HG03442 (cell line): Measurements from ENCODE around the gene CRY1.
A peak's percentile ranks its signal among the peaks of the same experiment; 100 is the strongest.

Experiments
- ATAC-seq: cut with Tn5 transposase; IDR thresholded peaks from one replicate; pipeline ENCODE4 v1.9.1; 2021; ENCODE audit warnings: mild to moderate bottlenecking, moderate library complexity; ENCODE audit not compliant: unreplicated experiment

CRY1 gene

DNA sequence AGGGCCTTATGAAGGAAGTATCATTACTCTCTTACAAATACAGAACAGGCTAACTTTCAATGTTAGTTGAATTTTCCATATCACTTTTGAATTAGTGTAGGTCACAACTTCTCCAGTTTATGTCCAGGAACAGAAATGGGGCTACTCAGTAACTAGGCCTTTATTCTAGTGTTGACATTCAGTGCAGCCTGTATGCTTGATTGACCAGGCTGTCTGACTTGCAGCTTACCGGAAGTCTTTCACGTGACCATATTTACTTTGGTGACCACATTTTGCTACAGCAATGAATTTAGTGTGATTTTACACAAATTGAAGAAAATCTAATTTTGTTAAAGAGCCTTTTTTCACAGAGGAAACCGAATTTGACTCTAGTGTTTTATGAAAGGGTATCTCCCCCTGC, 118.8 kb downstream of the CRY1 start:
- ATAC-seq, result no peak

DNA sequence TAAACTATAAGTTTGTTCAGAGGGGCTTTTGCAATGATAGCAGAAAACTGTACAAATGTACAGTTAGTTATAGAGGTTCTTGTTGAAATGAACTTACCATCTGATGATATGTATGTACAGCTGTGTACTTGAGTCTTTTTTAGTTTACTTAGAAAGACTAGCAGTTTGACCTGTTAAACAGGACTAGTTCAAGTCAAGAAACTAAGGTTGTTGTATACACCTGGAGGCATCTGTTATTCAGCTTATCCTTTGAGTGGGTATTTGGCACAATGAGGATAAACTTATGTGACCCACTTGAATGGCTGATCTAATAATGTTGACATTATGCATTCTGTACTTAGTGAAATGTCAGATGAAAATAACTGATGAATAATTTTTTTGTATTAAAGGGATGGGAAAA, 119.8 kb downstream of the CRY1 start:
- ATAC-seq, result no peak

DNA sequence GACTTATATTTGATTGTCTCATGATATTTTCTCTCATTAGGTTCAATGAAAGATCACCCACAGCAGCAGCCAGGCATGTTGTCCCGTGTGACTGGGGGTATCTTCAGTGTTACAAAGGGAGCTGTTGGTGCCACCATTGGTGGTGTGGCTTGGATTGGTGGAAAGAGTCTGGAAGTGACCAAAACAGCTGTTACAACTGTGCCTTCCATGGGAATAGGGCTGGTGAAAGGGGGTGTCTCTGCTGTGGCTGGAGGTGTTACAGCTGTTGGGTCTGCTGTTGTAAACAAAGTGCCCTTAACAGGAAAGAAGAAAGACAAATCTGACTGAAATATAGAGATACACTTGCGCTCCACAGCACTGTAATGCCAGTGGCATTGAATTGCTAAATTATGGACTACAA, 122.3 kb downstream of the CRY1 start:
- no peak for ATAC-seq

DNA sequence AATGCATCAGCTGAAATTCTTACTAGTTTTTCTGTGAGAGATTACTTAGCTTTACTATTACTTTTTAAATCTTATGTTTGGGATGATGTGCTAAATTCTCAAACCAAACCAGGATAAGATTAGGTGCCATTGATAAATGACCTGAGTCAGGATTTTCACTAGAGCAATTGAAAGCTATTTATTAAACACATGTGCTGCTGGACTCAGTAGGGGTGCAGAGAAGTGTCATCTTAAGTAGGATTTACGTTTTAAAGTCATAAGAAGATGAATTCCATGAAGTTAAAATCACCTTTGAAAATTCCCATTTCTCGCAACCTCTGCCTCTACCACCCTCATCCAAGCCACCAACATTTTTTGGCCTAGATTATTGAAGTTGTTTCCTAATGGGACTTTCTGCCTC, 128.8 kb downstream of the CRY1 start:
- no peak for ATAC-seq

DNA sequence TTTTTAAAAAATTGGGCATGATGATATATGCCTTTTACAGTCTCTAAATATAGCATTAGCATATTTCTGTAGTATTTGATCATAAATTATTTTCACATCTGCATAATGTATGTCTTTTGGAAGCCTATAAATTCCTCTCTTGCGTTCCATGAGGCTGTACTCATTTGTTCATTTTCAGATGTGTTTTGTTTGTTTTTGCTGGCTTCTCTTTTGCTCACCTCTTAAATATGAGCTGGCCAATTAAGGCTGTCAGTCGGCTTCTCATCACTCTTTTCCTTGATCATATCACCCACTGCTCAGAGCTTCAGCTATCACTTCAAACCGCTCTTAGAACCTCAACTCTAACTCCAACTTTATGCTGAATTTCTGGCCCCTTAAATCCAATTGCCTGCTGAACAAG, 131.1 kb downstream of the CRY1 start:
- ATAC-seq, result no peak

DNA sequence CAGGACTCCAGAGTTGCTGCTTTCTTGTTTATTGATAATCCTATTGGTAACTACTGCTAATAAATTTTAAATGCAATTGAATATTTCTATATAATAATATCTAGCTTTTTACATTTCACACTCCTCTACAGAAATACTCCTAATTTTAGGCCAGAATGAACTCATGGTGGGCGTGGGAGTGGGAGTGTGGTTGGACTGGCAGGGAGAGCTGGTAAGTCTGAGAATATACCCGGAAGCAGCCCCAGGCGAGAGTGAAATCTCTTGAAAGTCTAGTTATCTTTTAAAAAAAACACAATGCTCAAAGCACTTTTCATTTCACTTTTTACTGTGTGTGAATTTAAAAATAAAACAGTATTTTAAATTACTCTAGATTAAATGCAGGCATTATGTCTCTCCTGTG, 132.9 kb downstream of the CRY1 start:
- ATAC-seq, result no peak

DNA sequence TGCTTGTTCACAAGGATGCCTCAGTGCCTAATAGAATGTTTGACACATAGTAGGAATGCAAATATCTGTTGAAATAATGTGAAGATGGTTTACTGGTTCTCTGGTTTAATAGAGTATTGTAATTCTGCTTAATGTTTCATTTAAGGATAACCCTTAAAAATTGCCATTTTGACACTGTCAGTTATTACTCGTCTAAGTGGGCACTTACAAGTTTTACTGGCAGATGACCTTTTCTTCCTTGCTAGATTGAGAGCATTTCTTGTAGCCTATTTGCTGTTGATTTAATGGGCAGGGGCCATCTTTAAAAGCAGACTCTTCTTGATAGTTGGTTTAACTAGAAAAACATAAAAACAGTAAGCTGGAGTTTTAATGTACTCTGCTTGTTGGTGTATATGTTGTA, 135.8 kb downstream of the CRY1 start:
- ATAC-seq, result no peak

DNA sequence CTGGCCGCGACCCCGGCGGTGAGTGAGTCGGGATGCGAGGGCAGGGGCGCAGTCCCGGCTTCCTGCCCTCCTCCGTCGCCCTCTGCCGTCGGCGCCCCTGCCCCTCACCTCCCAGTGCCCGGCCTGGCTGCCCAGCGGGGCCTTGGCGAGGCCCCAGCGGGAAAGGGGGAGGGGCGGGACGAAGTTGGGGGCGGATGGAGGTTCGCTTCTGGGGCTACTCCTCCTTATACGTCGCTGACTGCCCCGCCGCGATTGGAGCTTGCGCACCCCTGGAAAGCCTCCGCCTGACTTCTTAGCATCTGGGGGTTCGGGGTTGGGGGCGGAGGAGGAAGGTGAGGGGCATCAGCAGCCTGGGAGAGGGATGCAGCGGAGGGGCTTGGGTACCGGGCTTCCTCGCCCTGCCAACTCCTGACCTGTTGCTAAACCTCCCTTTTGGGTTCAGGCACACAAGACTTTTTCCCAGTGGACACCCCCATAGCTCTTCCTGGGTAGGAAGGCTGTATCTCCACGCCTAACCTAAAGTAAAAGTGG, 137.2 kb downstream of the CRY1 start:
- peak; percentile 33 for ATAC-seq

DNA sequence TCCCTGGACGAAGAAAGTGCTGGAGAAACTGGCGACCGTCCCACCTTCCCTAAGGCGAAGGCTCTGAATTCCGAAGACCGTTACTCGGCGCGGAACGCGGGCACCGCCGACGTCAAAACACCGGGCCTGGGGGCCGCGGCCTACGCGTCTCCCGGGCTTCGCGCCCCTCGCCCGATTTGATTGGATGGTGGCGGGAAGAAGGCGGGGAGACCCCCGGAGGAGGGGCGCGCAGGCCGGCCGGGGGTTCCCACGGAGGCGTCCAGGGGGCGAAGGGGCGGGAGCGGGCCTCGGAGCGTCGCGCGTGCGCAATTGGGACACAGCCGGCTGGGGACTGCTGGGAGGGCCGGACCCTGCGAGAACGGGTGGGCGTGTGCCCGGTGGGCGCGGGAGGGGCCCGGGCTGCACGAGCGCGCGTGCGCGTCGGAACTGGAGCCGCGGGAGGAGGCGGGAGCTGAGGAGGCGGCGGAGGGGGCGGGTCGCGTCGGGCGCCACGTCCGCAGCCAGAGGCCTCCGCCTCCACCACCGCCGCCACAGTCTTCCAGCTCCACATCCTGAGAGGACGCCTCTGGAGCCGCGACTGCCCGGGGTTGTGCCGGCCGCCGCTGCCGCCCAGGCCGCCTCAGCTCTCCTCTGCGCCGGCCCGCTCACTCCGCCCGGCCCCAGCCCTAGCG, 137.8 kb downstream of the CRY1 start, which contains the start of gene TMEM263:
TMEM263 (plus strand) TSS at position 531 of the 671 bp plus-strand sequence. CDS start 11,210 bp downstream, outside the sequence.
- peak; percentile 79 for ATAC-seq

DNA sequence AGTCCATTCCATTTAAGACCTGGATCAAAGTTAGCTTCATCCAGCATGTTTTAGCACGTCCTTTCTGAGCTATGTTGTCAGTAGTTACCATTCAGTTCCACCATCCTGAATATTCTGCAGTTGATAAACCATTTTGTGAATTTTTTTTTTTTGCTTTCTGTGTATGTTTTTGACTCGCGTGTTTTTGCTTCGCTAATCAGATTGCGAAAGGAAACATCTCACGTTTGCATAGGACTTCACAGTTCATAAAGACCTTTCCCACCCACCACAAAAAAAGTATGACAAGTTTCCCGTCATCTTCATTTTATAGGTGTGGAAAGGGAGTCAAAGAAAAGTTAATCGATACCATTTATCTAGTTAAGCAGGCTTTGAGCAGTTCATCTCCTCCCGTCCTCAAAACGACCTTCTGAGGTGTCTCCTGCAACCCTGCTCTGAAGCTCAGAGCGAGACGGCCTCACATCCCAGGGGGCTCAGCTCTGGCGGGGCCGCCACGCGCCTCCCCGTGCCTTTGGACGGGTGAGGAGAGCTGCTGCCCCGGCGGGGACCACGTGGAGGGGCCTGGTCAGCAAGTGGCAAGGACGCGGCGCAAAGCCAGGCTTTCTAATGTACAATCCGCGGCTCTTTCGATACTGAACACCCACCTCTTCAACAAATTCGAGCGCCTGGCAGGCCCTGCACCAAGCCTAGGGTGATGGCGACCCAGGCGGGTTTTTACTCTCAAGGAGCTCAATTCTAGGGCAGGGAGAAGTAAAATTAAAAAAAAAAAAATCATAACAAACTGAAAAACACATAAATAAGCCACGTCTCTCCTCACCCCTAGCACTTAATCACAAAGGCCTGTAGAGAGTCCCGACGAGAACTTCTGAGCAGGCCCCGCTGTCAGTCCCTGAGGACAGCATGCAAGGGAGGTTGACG, 138.6 kb downstream of the CRY1 start:
- peak; percentile 13 for ATAC-seq

DNA sequence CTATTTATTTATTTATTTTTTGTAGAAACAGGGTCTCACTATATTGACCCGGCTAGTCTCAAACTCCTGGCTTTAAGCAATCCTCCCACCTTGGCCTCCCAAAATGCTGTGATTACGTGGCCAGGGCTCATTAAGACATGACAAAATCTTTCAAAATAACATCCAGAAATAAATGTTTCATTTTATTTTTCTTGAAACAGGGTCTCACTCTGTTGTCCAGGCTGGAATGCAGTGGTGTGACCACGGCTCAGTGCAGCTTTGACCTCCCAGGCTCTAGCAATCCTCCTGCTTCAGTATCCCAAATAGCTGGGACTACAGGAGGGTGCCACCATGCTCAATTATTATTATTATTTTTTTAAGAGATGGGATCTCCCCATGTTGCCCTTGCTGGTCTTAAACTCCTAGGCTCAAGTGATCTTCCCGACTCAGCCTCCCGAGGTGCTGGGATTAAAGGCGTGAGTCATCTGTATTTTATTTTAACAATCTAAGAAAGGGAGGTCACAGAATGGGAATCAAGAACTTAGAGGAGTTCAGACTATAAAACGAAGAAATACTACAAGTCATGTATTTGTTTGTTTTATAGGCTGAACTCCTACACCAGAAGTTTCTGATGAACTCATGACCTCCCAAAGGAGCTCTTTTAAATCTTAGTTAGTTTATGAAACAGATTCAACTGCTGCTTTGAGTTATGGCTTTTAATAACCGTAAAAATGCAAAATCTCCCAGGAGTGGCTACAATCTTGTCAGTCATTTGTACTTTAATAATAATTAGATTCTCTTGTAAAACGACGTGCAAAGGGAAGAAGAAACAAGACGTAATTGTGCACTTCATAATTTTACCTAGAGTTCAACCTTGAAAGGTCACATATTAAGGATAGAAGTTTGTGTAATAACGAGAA, 139.7 kb downstream of the CRY1 start:
- ATAC-seq, result no peak

DNA sequence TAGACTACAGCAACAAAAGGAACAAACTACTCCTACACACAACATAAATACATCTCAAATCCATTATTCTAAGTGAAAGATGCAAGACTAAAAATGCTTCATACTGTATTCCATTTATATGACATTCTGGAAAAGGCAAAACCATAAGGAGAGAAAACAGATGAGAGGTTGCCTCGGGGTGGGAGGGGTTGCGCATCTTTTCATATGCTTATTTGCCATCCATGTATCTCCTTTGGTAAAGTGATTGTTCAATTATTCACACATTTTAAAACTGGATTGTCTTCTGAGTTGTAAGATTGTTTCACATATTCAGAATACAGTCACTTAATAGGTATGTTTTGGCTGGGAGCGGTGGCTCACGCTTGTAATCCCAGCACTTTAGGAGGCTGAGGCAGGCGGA, 142.8 kb downstream of the CRY1 start:
- ATAC-seq, result no peak

DNA sequence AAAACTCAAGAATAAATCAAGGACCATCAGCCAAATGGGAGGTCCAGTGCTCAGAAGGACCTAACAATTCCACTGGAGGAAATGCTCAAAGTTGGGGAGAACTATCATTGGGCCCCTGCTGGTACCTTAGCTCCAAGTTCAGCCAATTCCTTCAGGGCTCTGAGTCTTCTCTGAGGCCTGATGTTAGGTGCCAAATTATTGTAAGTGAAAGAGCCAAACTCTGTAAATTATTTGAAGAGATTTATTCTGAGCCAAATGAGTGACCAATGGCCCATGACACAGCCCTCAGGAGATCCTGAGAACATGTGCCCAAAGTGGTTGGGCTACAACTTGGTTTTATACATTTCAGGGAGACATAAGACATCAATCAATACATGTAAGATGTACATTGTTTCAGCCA, 145.9 kb downstream of the CRY1 start:
- no peak for ATAC-seq

DNA sequence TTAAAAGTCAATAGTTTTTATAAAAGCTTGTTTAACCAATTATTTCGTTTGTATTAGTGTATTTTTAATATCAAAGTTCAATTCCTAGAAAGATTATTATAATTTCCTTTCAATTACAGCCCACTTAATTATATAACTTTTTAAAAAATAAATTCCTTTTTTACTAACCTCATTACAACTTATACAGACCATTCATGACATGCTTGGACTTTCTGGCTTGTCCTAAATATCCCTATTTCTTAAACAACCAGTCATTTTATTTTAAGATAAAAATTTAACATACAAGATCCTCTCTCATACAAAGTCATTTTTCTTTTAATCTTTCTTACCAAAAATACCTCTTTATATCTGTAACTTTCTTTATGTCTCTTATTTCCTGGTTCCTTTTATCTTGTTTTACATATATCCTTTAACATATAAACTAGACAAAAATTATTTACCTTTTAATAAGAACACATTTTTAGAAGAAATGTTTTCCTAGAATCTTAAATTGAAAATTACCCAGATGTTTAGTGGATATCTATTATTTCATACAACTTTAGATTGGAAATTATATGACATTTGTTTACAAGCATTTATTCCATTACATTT, 148.0 kb downstream of the CRY1 start:
- ATAC-seq, result no peak

DNA sequence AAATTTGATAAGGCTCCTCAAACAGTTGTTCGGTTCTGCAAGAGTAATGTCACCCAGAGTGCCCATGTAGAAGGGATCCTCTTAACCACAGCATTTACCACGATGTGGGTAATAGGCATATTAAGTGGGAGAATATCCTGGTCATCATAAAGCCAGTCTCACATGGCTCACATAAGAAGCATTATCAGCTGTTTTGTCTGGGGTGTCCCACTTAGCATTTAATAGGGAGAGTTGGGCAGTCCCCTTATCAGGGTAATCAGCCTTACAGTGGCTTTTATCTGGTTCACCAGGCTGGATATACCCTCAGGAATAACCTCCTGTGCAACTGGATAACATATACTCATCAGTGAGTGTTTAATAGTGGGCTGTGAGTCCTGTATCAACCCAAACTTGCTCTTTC, 150.6 kb downstream of the CRY1 start:
- no peak for ATAC-seq

DNA sequence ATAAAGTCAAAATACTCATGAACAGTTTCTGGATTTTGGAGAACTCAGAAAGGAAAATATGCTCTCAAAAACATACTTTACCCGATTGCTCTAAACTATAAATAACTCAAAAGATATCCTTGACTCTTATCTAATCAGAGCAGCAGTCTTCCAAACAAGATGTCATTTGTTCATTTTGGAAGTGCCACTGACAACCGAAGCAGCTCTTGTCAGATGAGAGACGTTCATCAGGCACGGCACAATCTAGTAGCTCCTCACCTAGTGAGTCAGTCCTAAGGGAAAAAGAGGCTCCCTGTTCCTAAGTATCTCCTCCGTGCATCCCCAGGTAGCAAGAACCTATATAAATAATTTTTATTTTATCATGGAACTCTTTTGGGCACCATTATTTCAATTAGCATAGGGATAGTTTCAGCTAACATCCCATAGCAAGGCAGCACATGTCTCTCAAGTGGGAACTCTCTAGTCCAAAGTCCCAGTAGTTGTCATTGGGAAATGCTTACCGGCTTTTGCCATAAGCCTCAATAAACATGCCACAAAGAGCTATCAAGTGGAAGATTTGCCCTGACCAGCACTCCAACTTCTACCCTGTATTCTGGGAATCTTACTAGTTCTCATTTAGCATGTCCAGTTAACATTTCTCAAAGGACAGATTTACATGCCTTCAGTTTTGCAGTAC, 151.7 kb downstream of the CRY1 start:
- no peak for ATAC-seq
